ENCODE data around the gene SPEN.

- TF ChIP-seq POLR2A (IDR thresholded peaks at IDR 0.05; ENCODE audit: low read length) (no peak), GATA1 (IDR thresholded peaks at IDR 0.05; ENCODE audit: low read depth, low read length) (no peak)
These were observed 37.0 kb downstream of the SPEN start for GRCh38 chr1:15884477-15884876.
